NCI-H510A (cell line): ENCODE results near the gene NPIPA8.
"Not testable (repeated sequence)": the region's sequence is repeated elsewhere in the genome, so short reads cannot be mapped to it uniquely, and the experiment has no call there.

ENCODE experiments used
- DNase-seq: peaks from one replicate; lab custom pipeline; 2025; lab: John Stamatoyannopoulos, UW

Gene NPIPA8

GRCh38 chr16:18336636-18337035, at the start of gene NPIPA8:
NPIPA8 (minus strand) TSS chr16:18336736; CDS start chr16:18332662, 4,074 bp downstream.
- not testable (repeated sequence) for DNase-seq

DNA sequence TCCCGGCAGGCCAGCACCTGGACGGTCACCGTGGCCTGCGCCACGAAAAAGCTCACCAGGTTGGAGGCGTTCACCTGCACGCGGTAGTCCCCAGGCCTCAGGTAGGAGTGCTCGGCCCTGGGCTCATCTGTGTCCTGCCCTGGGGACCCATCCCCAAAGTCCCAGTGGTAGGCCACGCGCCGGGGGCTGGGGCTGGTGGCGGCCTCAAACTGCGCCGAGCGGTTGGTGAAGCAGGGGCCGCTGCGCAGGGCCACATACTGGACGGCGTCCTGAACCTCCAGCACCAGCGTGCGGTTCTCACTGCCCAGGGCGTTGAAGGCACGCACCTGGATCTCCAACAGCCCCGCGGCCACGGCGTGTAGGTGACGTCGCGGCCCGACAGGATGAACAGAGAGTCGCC, 48.7 kb upstream of the NPIPA8 start:
- not testable (repeated sequence) for DNase-seq

GRCh38 chr16:18384869-18385268, 48.3 kb upstream of the NPIPA8 start:
- DNase-seq = not testable (repeated sequence)

DNA sequence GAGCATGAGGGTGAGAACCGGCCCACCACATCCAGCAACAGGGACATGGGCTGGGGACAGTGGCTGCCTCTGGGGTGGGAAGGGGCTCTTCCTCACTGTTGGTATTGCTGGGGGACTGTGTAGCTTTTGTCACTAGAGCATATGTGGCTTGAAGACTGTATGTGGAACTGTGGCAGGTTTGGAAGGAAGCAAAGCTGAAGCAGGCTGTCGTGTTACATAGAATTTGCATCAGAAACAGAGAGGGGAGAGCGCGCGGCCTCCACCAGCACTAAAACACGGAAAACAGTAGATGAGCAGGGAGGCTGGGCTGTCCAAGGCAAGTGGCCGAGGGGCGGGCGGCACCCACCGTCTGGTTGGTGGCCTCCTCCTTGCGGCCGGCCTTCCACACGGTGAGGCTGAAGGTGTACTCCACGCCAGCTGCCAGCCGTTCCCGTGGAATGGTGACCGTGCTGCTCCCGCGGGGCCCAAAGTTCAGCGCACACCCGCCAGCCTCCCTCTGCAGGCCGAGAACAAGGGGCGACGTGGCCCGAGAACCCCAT, 47.6 kb upstream of the NPIPA8 start:
- not testable (repeated sequence) for DNase-seq

DNA sequence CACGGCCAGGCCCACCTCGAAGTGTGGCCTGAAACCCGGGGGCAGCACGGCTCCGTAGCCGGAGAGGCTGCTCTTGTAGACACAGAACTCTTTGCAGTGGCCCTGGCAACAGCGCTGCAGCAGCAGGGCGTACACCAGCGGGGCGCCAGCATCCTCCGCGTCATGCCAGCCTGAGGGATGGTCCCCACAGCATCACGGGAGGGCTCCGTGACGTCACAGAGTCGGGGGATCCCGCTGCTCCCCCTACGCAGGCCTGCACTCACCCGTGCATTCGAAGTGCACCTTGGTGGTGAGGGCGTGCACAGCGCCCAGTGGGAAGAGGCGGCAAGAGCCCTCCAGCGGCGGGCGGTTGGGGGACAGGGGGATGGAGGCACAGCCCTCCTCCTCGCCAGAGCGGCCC, 46.2 kb upstream of the NPIPA8 start:
- DNase-seq = not testable (repeated sequence)

- DNase-seq = not testable (repeated sequence)
These were observed 11.2 kb upstream of the NPIPA8 start for GRCh38 chr16:18347742-18348141.

GRCh38 chr16:18346993-18347392, 10.5 kb upstream of the NPIPA8 start:
- not testable (repeated sequence) for DNase-seq

DNA sequence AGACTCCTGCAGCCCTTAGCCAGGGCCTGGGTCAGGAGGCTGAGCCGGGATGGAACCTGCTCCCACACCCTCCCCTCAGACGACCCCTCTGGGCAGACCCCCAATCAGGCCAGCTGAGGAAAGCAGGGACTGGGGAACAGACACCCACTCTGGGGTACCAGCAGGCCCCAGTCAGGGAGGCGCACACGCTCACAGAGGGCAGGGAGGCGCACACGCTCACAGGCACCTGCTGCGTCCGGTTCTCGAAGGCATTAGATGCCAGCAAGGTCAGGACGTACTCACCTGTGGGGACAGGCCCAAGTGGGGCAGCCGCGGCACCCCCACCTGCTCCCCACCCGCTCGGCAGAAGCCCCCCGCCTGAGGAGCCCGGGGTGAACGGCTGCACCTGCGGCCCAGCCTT, 8.1 kb upstream of the NPIPA8 start:
- not testable (repeated sequence) for DNase-seq

- DNase-seq = not testable (repeated sequence)
These were observed 5.5 kb upstream of the NPIPA8 start for GRCh38 chr16:18341986-18342385.

DNA sequence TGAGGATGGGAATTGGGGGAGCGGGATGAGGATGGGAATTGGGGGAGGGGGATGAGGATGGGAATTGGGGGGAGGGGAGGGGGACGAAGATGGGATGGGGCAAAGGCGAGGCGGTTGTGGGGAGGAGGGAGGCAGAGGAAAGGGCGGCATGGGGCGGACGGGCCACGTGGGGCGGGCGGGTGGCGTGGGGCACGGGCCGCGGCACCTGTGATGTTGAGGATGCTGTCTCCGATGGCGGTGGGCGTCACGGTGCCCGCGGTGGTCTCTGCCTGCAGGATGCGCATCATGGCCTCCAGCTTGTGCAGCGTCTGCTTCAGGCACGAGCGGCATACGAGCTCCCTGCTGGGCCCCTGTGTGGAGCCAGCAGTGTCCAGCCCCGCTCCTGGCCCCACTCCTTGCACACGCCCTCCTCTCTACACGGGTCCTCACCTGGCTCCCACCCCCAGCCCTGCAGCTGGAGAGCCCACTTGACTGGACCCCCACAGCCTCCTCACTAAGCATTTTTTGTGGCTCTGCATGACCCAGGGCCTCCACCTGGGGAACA, 5.0 kb upstream of the NPIPA8 start:
- DNase-seq = not testable (repeated sequence)

DNA sequence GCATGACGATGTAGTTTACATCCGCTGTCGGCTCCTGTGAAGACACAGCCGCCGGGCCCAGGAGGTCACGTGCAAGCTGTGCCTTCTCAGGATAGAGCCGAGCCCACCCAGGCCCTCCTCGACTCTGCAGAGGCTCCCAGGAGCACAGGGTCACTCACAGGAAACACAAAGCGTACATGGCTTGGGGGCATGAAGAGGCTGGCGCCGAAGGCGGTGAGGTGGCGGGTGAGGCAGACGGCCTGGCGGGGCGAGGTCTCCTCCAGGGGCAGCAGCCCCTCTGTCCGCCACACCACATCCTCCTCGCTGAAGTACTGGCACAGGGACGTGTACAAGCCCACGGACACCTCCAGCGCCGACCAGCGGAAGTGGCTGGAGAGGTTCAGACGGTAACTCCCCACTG, 2.7 kb upstream of the NPIPA8 start:
- not testable (repeated sequence) for DNase-seq

DNA sequence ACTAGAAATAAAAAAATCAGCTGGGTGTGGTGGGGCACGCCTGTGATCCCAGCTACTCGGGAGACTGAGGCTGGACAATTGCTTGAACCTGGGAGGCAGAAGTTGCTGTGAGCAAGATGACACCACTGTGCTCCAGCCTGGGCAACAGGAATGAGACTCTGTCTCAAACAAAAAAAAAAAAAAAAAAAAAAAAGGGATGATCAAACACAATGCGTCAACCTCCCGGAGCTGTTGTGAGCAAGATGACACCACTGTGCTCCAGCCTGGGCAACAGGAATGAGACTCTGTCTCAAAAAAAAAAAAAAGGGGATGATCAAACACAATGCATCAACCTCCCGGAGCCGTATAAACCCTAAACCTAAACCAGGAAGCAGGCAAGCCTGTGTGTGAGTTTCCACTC, 24.7 kb downstream of the NPIPA8 start:
- not testable (repeated sequence) for DNase-seq

- not testable (repeated sequence) for DNase-seq
These were observed 27.4 kb downstream of the NPIPA8 start for GRCh38 chr16:18309159-18309558.

DNA sequence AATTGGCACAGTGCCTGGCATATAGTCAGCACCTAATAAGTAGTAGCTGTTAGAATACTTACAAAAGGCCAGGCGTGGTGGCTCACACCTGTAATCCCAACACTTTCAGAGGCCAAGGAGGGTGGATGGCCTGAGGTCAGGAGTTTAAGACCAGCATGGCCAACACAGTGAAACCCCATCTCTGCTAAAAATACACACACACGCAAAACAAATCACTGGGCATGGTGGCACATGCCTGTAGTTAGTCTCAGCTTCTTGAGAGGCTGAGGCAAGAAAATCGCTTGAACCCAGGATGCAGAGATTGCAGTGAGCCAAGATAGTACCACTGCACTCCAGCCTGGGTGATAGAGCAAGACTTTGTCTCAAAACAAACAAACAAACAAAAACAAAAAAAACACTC, 29.3 kb downstream of the NPIPA8 start:
- DNase-seq = not testable (repeated sequence)

GRCh38 chr16:18306066-18306465, 30.5 kb downstream of the NPIPA8 start:
- not testable (repeated sequence) for DNase-seq

DNA sequence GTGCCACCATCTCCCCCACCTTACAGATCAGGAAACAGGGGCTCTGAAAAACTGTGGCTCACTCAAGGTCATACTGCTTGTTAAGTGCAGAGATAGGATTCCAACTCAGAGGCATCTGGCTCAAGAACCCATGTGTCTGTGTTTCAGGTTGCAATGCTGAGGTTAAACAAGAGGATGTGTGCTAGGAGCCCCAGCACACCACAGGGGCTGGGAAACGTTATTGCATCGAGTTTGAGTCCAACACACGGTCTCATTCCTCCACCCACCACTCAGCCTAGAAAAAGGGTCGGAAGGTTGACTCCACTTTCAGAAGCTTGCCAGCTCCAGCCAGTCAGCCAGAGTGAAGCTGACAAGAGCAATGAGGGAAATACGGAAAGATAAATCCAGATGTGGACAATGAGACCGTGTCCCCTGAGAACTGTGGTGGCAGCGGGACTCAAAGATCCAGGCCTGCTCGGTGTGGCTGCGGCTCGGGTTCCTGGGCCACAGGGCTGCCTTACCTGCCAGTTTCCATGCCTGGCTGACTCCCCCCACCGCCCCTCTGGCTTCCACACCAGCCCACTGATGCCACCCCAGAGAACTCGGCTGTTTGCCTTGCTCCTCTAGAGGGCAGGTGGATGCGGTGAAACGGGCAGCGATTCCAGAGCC, 33.4 kb downstream of the NPIPA8 start:
- not testable (repeated sequence) for DNase-seq

GRCh38 chr16:18297714-18298113, 38.8 kb downstream of the NPIPA8 start:
- DNase-seq = not testable (repeated sequence)

DNA sequence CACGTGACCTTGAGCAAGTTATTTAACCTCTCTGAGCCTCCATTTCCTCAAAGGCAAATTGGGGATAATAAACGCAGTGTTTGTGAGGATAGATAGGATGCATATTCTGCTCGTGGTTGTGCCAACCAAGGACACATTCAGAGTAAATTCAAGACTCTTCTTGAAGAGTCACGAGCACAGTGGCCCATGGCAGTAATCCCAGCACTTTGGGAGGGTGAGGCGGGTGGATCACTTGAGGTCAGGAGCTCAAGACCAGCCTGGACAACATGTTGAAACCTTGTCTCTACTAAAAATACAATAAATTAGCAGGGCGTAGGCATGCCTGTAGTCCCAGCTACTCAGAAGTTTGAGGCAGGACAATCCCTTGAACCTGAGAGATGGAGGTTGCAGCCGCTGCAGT, 39.6 kb downstream of the NPIPA8 start:
- DNase-seq = not testable (repeated sequence)

- not testable (repeated sequence) for DNase-seq
These were observed 42.2 kb downstream of the NPIPA8 start for GRCh38 chr16:18294371-18294770.

GRCh38 chr16:18293337-18293956, 43.1 kb downstream of the NPIPA8 start:
- not testable (repeated sequence) for DNase-seq

DNA sequence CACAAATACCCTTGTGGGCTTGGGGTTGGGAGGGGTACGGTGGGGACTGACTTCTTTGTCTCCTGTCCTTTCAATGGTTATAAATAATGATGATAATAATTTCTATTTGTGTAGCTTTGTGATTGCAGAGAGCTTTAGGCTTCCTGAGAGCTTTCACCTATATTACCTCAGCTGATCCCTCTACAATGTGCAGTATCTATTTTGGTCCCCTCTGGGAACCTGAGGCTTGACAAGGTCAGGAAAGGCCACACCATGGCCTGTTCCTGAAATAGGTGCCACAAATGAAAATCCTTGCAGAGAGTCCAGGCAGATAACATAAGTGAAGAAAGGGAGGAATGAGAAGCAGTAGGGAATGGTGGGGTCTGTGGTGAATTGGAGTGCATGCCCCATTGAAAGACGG, 45.6 kb downstream of the NPIPA8 start:
- not testable (repeated sequence) for DNase-seq

DNA sequence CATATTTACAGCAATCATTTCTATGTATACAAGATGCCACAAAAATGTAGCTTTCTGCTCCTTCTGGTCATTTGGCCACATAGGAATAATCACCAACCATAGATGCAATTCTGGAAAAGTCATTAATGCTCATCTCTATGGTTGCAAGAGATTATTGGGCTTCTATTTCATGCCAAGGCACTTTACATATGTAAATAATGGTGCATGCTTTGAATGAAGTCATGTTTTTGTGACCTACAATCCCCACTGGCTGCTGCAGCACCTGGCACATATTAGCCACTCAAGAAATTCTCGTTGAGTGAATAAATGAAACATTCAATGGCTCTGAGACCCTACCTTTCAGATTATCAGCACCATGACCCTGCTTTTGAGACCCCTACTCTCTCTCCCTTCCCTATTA, 50.2 kb downstream of the NPIPA8 start:
- not testable (repeated sequence) for DNase-seq

- DNase-seq = not testable (repeated sequence)
These were observed 56.2 kb downstream of the NPIPA8 start for GRCh38 chr16:18280319-18280718.
